PC-9 (cell line): ENCODE results near the gene CTSF. TPM values are rescaled to one million over a fixed set of nuclear protein-coding genes. Genes with fewer than 3 reads are reported as not detected.

Experiments used
- BruUV-seq: library from RNA; stranded (reverse); fragments of 400-500 nt; replicated peaks from 2 replicates; lab custom pipeline; 2021; lab: Mats Ljungman, UMichigan
- CTCF ChIA-PET: fragments of 300-600 bp; sonication (Branson Sonifier 250); formaldehyde crosslinking; loops from one replicate; lab custom pipeline; 2022; ENCODE audit warnings: antibody characterized with exemption; lab: Charles Lee
- POLR2A ChIA-PET: fragments of 300-600 bp; sonication (Branson Sonifier 250); formaldehyde crosslinking; loops from one replicate; lab custom pipeline; 2022; ENCODE audit warnings: antibody characterized with exemption; ENCODE audit not compliant: unreplicated experiment; lab: Charles Lee
- DNase-seq, 2 experiments: peaks; one replicate each; pipeline versions ENCODE4 v3.0.0 to v3.0.0-alpha.2; 2015 to 2022; ENCODE audit warnings: mixed read lengths in 1 of 2
- H2AFZ ChIP-seq: fragments of 200-600 bp; sonication (generic); 2 replicates; pipeline ENCODE4 v1.8.1; 2017; ENCODE audit warnings: antibody characterized with exemption
- H3F3A ChIP-seq: fragments of 200-600 bp; sonication (generic); 2 replicates; pipeline ENCODE4 v1.8.1; 2017; ENCODE audit warnings: antibody characterized with exemption, mild to moderate bottlenecking, low read depth; ENCODE audit not compliant: insufficient read depth
- H3K27ac ChIP-seq: fragments of 200-600 bp; sonication (generic); 2 replicates; pipeline ENCODE4 v1.6.1; 2016; ENCODE audit warnings: mixed run types
- H3K27me3 ChIP-seq: fragments of 200-600 bp; sonication (generic); 2 replicates; pipeline ENCODE4 v1.6.1; 2016; ENCODE audit warnings: low read depth, mixed run types; ENCODE audit not compliant: insufficient read depth
- H3K36me3 ChIP-seq: fragments of 200-600 bp; sonication (generic); 2 replicates; pipeline ENCODE4 v1.6.1; 2016; ENCODE audit warnings: low read depth, mixed run types
- H3K4me1 ChIP-seq: fragments of 200-600 bp; sonication (generic); replicated peaks from 2 replicates; pipeline ENCODE4 v1.6.1; 2016; ENCODE audit warnings: mixed run types; ENCODE audit not compliant: insufficient read depth
- H3K4me2 ChIP-seq: fragments of 200-600 bp; sonication (generic); 2 replicates; pipeline ENCODE4 v1.6.1; 2017; ENCODE audit warnings: mixed run types
- H3K4me3 ChIP-seq: fragments of 200-600 bp; sonication (generic); 2 replicates; pipeline ENCODE4 v1.6.1; 2016; ENCODE audit warnings: mixed run types
- H3K79me2 ChIP-seq: fragments of 200-600 bp; sonication (generic); 2 replicates; pipeline ENCODE4 v1.6.1; 2017; ENCODE audit warnings: low read depth, mixed run types
- H3K9me2 ChIP-seq: fragments of 200-600 bp; sonication (generic); 2 replicates; pipeline ENCODE4 v1.8.1; 2017; ENCODE audit warnings: mild to moderate bottlenecking; ENCODE audit not compliant: insufficient read depth
- H3K9me3 ChIP-seq: fragments of 200-600 bp; sonication (generic); 2 replicates; pipeline ENCODE4 v1.8.1; 2016; ENCODE audit warnings: low read depth; ENCODE audit not compliant: insufficient read depth
- H4K20me1 ChIP-seq: fragments of 200-600 bp; sonication (generic); 2 replicates; pipeline ENCODE4 v1.8.1; 2017; ENCODE audit not compliant: insufficient read depth
- CTCF ChIP-seq: fragments of 200-600 bp; sonication (generic); conservative IDR thresholded peaks from 2 replicates; pipeline ENCODE4 v1.6.1; 2017; ENCODE audit warnings: mixed run types, antibody characterized with exemption, mild to moderate bottlenecking, moderate library complexity
- EZH2 ChIP-seq: fragments of 200-600 bp; sonication (generic); IDR thresholded peaks from 2 replicates; pipeline ENCODE4 v1.8.0; 2017; ENCODE audit warnings: antibody characterized with exemption, low read depth
- intact Hi-C: fragments of 100-400 bp; cut with micrococcal nuclease; formaldehyde crosslinking; loops from one replicate; pipeline ENCODE4 v1.10.0; 2022; ENCODE audit not compliant: unreplicated experiment
- total RNA-seq: library from RNA; stranded (reverse); gene quantifications from 2 replicates; pipeline ENCODE4 v1.2.3, GENCODE V29; 2021

CTSF gene
- total RNA-seq, 1 experiment from 2014 or later: 34.3 TPM

- POLR2A ChIA-PET: no interaction called here
- Histone ChIP-seq H2AFZ (no peak overlapping the region), H3K79me2 (no peaks in the 10 kb centered on the region), H3K27ac (no peak overlapping the region), H3K9me3 (no peaks in the 10 kb centered on the region), H3K4me2 (no peak overlapping the region), H3K9me2 (no peaks in the 10 kb centered on the region), H3F3A (no peaks in the 10 kb centered on the region), H3K4me1 (no peaks in the 10 kb centered on the region), H3K4me3 (no peak overlapping the region), H3K27me3 (no peaks in the 10 kb centered on the region), H4K20me1 (no peaks in the 10 kb centered on the region), H3K36me3 (no peaks in the 10 kb centered on the region)
- CTCF ChIA-PET: no interaction called here
- DNase-seq: no peak
- no TSS peak for BruUV-seq
- intact Hi-C loops: no loop called here
- no peak for TF ChIP-seq CTCF
- TF ChIP-seq EZH2: no peak
These were observed 35.7 kb upstream of the CTSF start for GRCh38 chr11:66604155-66604554.

GRCh38 chr11:66603072-66603471 lies 34.7 kb upstream of the CTSF start:
- Histone ChIP-seq H3K9me2 (no peaks in the 10 kb centered on the region), H3K4me2 (no peak overlapping the region), H3K27me3 (no peaks in the 10 kb centered on the region), H3K79me2 (no peaks in the 10 kb centered on the region), H3K9me3 (no peaks in the 10 kb centered on the region), H2AFZ (no peak overlapping the region), H3K27ac (no peak overlapping the region), H3K36me3 (no peaks in the 10 kb centered on the region; the same call in 1 of the 2 replicates), H3K4me1 (no peaks in the 10 kb centered on the region), H3F3A (no peaks in the 10 kb centered on the region), H3K4me3 (no peak overlapping the region), H4K20me1 (no peaks in the 10 kb centered on the region)
- no peak for DNase-seq
- BruUV-seq: no TSS peak
- intact Hi-C loops: no loop called here
- POLR2A ChIA-PET: interaction anchor here (0.5 kb wide), 1 partner anchor 36 kb away, joined by 16 read pairs; no protein-coding TSS in a partner anchor
- CTCF ChIA-PET: no interaction called here
- TF ChIP-seq EZH2 (no peak), CTCF (no peak)

GRCh38 chr11:66600631-66601233 lies 32.3 kb upstream of the CTSF start:
- CTCF ChIA-PET: no interaction called here
- intact Hi-C loops: no loop called here
- no peaks in the 10 kb centered on the region for H3K79me2 ChIP-seq
- H3K4me1 ChIP-seq: no peaks in the 10 kb centered on the region
- no peak overlapping the region for H3K4me3 ChIP-seq
- no peaks in the 10 kb centered on the region for H3K27me3 ChIP-seq
- no peak for DNase-seq
- H3F3A ChIP-seq: no peaks in the 10 kb centered on the region; the same call in 1 of the 2 replicates
- TF ChIP-seq EZH2: no peak
- TF ChIP-seq CTCF: no peak
- no TSS peak for BruUV-seq
- H3K36me3 ChIP-seq: no peaks in the 10 kb centered on the region; the same call in 1 of the 2 replicates
- H2AFZ ChIP-seq: no peak overlapping the region
- no peaks in the 10 kb centered on the region for H3K9me3 ChIP-seq
- H3K27ac ChIP-seq: no peak overlapping the region
- POLR2A ChIA-PET: interaction anchor here (0.6 kb wide), 1 partner anchor 234 kb away, joined by 4 read pairs; no protein-coding TSS in a partner anchor
- no peaks in the 10 kb centered on the region for H4K20me1 ChIP-seq
- H3K9me2 ChIP-seq: no peaks in the 10 kb centered on the region
- H3K4me2 ChIP-seq: no peak overlapping the region
